ENCODE data around the gene CD44. TPM values are rescaled to one million over a fixed set of nuclear protein-coding genes. Genes with fewer than 3 reads are reported as not detected.
A peak's percentile ranks its signal among the peaks of the same experiment; 100 is the strongest.

Gene CD44
- total and polyA plus RNA-seq, 10 of the 15 experiments (the other 5 are each of a cell fraction or from before 2014, with no cell fraction given), result 57.1 to 293 (median 120) TPM

DNA sequence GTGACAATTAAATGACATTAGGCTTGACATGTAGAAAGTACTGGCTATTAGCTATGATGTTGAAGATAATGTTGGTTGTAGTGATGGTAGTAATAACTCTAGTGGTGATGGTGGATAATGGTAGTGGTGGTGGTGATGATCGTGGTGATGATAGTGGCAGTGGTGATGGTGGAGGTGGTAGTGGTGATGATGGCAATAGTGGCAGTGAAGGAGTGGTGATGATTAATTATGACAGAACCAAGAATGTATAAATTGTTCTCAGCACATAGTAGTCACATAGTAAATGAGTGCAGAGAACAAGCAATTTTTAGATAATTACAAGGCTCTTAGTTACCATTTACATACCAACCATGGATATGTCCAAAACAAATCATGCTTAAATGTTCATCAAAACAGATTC lies 5.3 kb upstream of the CD44 start (continued):
- TF ChIP-seq ETV6 (conservative IDR thresholded peaks at IDR 0.05 in 1 of 2, IDR thresholded peaks at IDR 0.05 in 1 of 2; ENCODE audit: borderline replicate concordance in 1 of 2, low read depth in 1 of 2) (no peak), NFYA (IDR thresholded peaks at IDR 0.05; ENCODE audit: borderline replicate concordance, low read depth, low read length) (no peak), EZH2 (IDR thresholded peaks at IDR 0.05; ENCODE audit: borderline replicate concordance, control insufficient read depth, low read depth, low read length) (no peak), SMC3 (IDR thresholded peaks at IDR 0.05; ENCODE audit: borderline replicate concordance, low read length) (no peak), CREM (IDR thresholded peaks at IDR 0.05; ENCODE audit: low read depth) (no peak), IKZF1 (conservative IDR thresholded peaks at IDR 0.05) (no peak), NFYB (IDR thresholded peaks at IDR 0.05; ENCODE audit: insufficient read depth, low read depth, low read length) (no peak)
- TF ChIP-seq, protein P1, sequence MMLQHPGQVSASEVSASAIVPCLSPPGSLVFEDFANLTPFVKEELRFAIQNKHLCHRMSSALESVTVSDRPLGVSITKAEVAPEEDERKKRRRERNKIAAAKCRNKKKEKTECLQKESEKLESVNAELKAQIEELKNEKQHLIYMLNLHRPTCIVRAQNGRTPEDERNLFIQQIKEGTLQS (IDR thresholded peaks at IDR 0.05; ENCODE audit: borderline replicate concordance, extremely low read depth, low read depth, low read length), result no peak

DNA sequence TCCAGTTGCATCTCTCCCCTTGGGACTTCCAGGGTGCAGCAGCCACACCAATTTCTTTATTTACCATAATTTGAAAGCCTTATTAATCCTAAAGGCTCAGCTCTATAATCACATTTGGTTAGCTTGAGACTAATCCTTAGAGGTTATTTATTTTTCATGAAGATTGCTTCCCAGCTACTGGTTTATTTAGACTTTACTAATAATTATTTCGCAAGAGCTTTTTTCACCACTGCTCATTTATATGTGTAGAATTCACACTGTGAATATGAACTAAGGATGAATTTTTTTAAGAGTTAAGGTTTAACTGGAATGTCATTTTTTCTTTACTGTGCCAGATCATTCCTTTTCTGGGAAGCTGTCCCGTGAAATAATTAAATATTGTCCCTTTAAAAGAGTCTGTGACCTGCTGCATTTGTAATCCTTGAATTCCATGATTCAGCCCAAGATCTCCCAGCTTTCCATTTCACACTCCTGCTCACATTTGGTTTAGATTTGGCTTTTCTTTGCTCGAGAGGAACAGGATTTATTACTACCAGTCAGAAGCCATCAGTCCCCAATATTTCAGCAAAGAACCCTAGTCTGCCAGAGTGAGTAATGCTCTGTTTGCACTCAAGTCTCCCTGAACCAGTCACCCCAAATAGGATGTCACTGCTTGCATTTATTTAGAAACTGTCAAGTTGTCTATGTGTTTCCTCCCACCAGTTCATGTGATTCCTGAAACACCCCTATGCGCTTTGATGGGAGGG lies 4.4 kb upstream of the CD44 start:
- TF ChIP-seq SMAD5 (IDR thresholded peaks at IDR 0.05; ENCODE audit: low read depth), result no peak
- TF ChIP-seq SMC3 (IDR thresholded peaks at IDR 0.05; ENCODE audit: borderline replicate concordance, low read length), result 0 out of 2 replicates have a peak, but pooled peaks have one; percentile 5
- 0 out of 2 replicates have a peak, but pooled peaks have one; percentile 6 for TF ChIP-seq MTA3 (IDR thresholded peaks at IDR 0.05; ENCODE audit: borderline replicate concordance, low read length)
- TF ChIP-seq EGR1 (IDR thresholded peaks at IDR 0.05; ENCODE audit: borderline replicate concordance in 1 of 2, low read depth in 2 of 2, low read length in 2 of 2), result no peak
- 0 out of 2 replicates have a peak, but pooled peaks have one; percentile 3 for TF ChIP-seq JUNB (IDR thresholded peaks at IDR 0.05)
- TF ChIP-seq, protein P2, sequence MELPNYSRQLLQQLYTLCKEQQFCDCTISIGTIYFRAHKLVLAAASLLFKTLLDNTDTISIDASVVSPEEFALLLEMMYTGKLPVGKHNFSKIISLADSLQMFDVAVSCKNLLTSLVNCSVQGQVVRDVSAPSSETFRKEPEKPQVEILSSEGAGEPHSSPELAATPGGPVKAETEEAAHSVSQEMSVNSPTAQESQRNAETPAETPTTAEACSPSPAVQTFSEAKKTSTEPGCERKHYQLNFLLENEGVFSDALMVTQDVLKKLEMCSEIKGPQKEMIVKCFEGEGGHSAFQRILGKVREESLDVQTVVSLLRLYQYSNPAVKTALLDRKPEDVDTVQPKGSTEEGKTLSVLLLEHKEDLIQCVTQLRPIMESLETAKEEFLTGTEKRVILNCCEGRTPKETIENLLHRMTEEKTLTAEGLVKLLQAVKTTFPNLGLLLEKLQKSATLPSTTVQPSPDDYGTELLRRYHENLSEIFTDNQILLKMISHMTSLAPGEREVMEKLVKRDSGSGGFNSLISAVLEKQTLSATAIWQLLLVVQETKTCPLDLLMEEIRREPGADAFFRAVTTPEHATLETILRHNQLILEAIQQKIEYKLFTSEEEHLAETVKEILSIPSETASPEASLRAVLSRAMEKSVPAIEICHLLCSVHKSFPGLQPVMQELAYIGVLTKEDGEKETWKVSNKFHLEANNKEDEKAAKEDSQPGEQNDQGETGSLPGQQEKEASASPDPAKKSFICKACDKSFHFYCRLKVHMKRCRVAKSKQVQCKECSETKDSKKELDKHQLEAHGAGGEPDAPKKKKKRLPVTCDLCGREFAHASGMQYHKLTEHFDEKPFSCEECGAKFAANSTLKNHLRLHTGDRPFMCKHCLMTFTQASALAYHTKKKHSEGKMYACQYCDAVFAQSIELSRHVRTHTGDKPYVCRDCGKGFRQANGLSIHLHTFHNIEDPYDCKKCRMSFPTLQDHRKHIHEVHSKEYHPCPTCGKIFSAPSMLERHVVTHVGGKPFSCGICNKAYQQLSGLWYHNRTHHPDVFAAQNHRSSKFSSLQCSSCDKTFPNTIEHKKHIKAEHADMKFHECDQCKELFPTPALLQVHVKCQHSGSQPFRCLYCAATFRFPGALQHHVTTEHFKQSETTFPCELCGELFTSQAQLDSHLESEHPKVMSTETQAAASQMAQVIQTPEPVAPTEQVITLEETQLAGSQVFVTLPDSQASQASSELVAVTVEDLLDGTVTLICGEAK (IDR thresholded peaks at IDR 0.05; ENCODE audit: borderline replicate concordance), result no peak
- Histone ChIP-seq H3K4me1 (ENCODE audit: control insufficient read depth, insufficient read depth, low read length) (peaks cover 24% of the 10 kb centered on the region), H3K27me3 (replicated peaks in 1 of 2; ENCODE audit: control insufficient read depth in 2 of 2, insufficient read depth in 2 of 2, low read length in 1 of 2) (no peaks in the 10 kb centered on the region), H3K4me2 (ENCODE audit: control insufficient read depth, insufficient read depth) (no peak overlapping the region), H4K20me1 (ENCODE audit: control insufficient read depth, insufficient read depth) (no peaks in the 10 kb centered on the region), H3K27ac (ENCODE audit: control insufficient read depth, insufficient read depth) (no peak overlapping the region), H3K9me3 (replicated peaks; ENCODE audit: control insufficient read depth, insufficient read depth, low read length) (no peaks in the 10 kb centered on the region), H3K36me3 (ENCODE audit: control insufficient read depth in 2 of 2, insufficient read depth in 2 of 2, low read length in 1 of 2) (no peaks in the 10 kb centered on the region), H3K79me2 (ENCODE audit: control insufficient read depth, insufficient read depth, low read length) (peaks cover 10% of the 10 kb centered on the region), H3K4me3 (no peak overlapping the region), H2AFZ (ENCODE audit: control insufficient read depth, low read depth, low read length) (no peak overlapping the region), H3K9ac (ENCODE audit: control insufficient read depth, insufficient read depth, low read length) (no peak overlapping the region)
- BruUV-seq (replicated peaks), result no TSS peak
- FAIRE-seq, result no peak
- intact Hi-C loops (cut with micrococcal nuclease; ENCODE audit: unreplicated experiment) (no loop called here), in situ Hi-C loops (cut with MboI) (no loop called here)
- no peak for ATAC-seq
- no peak for DNase-seq (ENCODE audit: low read depth, low spot score)
- ChIA-PET SMC1A (ENCODE audit: uncharacterized antibody, unreplicated experiment) (interaction anchor here (0.5 to 2.3 kb wide), 13 partner anchors 9 to 131 kb away, joined by 3 to 9 read pairs (median 4); no protein-coding TSS in a partner anchor), CTCF (interaction anchor here (0.8 to 1.3 kb wide), 5 partner anchors 10 to 131 kb away, joined by 3 to 5 read pairs (median 3); no protein-coding TSS in a partner anchor), RAD21 (ENCODE audit: unreplicated experiment) (no interaction called here), POLR2A (interaction anchor here (0.6 to 1.5 kb wide), 6 partner anchors 18 to 126 kb away, joined by 3 to 5 read pairs (median 3); no protein-coding TSS in a partner anchor)
- 86% methylated on average over 4 of the region's 4 CpGs for WGBS (ENCODE audit: insufficient coverage, insufficient replicate concordance, low lambda C conversion rate, missing lambda C conversion rate)

Data from GM12878 (cell line).